Stimulated activated CD4-positive, alpha-beta T cell treated with anti-CD3 and anti-CD28 coated beads, Interleukin-12 subunit alpha, Interleukin-12 subunit beta, amount 100 ng/mL, for 4 hours (primary cell): ENCODE results near the gene TSC2.
A peak's percentile ranks its signal among the peaks of the same experiment; 100 is the strongest.
"Not testable (repeated sequence)": the region's sequence is repeated elsewhere in the genome, so short reads cannot be mapped to it uniquely, and the experiment has no call there.

Experiments used
- DNase-seq: peaks from one replicate; pipeline ENCODE4 v3.0.0-alpha.2; 2020

TSC2 gene

DNA sequence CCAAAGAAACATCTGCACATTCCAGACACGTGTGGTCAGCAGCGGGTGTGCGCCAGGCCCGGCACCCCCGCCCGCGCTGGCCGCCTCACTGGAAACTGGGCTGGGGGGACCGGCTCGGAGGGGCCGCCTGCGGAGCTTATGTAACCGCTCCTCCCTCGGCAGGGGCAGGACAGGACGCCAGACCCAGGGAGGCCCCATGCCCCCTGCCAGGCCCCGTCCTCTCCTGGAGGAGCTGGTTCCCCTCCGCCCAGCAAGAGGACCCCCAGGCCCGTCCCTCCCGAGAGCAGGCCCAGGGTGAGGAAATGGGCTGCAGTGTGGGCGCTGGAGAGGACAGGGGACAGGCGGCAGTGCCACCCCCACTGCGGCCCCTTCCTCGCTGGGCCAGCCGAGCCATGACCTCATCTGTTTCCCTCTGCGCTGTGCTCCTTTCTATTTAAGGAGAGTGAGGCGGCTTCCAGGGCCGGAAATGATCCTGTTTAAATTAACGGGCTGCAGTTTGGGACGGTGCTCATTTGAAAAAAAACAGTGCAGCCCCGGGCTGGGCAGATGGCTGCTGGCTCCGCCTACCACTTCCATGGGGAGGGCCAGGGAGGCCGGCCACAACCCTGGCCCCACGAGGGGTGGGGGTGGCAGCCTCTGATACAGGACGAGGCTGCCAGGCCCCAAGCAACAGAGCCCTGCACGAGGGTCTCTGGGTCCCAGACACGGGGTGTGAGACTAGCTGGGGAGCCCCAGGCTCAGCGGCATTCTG, 77.1 kb downstream of the TSC2 start:
- not testable (repeated sequence) for DNase-seq

DNA sequence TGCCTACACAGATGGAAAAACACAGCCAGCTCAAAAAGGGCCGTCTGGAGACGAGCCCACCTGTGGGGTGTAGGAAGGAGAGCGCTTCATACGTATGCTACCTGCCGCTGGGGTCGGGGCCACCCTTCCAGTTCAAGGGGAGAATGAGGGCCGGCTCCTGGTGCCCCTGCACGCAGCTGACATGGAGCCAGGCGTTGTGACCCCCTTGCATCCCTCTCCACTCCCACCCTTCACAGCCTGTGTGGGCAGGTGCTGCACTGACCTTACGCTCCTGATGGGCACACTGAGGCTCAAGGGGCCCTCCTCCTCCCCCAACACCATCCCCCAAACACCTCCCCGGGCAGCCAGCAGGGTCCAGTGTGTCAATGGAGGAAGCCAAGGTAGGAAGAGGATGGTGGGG, 77.8 kb downstream of the TSC2 start:
- not testable (repeated sequence) for DNase-seq

- DNase-seq, result not testable (repeated sequence)
These were observed 78.5 kb downstream of the TSC2 start for GRCh38 chr16:2126161-2126743.

- DNase-seq, result not testable (repeated sequence)
These were observed 79.3 kb downstream of the TSC2 start for GRCh38 chr16:2126928-2127556.

GRCh38 chr16:2127630-2128280, 80.0 kb downstream of the TSC2 start:
- not testable (repeated sequence) for DNase-seq

DNA sequence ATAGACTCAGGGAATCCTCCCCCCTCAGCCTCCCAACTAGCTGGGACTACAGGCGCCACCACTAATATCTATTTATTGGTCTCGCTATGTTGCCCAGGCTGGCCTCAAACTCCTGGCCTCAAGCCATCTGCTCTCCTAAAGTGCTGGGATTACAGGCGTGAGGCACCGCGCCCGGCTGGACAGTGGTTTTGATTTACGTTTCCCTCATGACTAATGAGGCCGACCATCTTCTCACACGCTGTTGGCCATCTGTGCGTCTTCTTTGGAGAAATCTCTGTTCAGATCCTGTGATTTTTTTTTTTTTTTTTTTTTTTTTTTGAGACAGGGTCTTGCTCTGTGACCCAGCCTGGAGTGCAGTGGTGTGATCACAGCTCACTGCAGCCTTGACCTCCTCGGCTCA, 81.5 kb downstream of the TSC2 start:
- DNase-seq, result not testable (repeated sequence)

- DNase-seq, result not testable (repeated sequence)
These were observed 82.2 kb downstream of the TSC2 start for GRCh38 chr16:2129890-2130447.

- not testable (repeated sequence) for DNase-seq
These were observed 86.0 kb downstream of the TSC2 start for GRCh38 chr16:2133797-2134196.

DNA sequence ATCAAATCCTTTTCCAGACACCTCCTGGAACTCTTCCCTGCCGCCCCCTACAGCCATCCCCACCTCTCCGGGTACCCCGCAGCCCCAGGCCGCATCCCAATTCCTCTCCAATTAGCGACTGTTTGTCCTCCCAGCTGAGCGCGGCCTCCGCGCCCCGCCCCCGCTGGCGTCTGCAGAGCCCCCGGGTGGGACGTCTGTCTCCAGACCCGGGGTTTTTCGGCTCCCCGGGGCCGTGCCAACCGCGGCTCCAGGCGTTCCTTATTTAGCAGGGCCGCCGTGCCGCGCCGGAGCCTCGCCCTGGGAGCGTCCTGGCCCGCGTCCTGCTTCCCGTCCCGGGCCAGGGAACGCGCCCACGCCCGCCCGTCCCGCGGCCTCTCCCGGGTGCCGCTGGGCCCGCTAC, 87.3 kb downstream of the TSC2 start:
- not testable (repeated sequence) for DNase-seq

DNA sequence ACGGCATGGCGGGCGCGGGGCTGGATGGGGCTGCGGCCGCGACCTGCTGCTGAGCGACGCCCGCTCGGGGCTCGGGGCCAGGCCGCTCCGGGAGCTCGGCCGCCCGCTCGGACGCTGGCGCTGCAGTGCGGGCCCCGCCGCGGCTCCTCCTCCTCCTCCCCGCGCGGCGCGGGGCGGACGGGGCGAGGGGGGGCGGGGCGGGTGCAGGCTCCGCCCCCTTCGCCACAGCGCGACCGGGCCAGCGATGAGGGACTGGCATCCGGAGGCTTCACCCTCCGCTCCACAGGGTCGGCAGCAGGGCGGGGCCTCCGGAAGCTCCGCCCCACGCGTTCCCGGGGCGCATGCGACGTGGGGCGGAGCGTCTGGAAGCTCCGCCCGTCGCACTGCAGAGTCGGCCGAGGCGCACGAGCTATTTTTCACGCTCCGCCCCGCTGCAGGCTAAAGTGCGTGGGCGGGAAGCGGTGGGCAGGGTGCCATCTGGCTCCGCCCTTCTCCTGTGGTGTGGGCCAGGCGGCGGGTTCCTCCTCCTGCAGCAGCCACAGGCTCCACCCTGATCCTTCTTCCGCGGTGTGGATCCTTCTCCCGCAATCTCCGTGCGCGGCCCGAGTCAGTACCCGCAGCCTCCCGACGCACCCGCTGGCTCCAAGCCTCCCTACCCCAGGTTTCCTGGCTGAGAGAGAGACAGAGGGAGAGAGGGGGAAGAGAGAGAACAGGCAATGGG, 88.1 kb downstream of the TSC2 start, which contains the start of gene PKD1:
PKD1 (minus strand) TSS at position 129 of the 721 bp plus-strand sequence. CDS start 209 bp downstream, outside the sequence.
- peak; percentile 100 for DNase-seq
